Measurements from ENCODE around the gene RAB3D. TPM values are rescaled to one million over a fixed set of nuclear protein-coding genes. Genes with fewer than 3 reads are reported as not detected.
"Not testable (repeated sequence)": the region's sequence is repeated elsewhere in the genome, so short reads cannot be mapped to it uniquely, and the experiment has no call there.

The RAB3D gene
- total RNA-seq, 1 experiment from 2014 or later: 7.1 TPM

GRCh38 chr19:11382898-11383705 is 43.6 kb upstream of the RAB3D start:
- H3K27ac Mint-ChIP-seq (ENCODE audit: unreplicated experiment): peak overlapping the region; percentile 33
- no peaks in the 10 kb centered on the region for H3K27me3 Mint-ChIP-seq (ENCODE audit: unreplicated experiment)
- CTCF ChIA-PET: interaction anchor here (0.5 to 2.3 kb wide), 6 partner anchors 8 to 116 kb away, joined by 3 to 14 read pairs (median 6); partner anchors contain the start of genes ODAD3, PRKCSH and SWSAP1
- H3K9me3 Mint-ChIP-seq (ENCODE audit: low read depth, unreplicated experiment): no peaks in the 10 kb centered on the region
- BruUV-seq (replicated peaks): no TSS peak
- H3K4me3 Mint-ChIP-seq (ENCODE audit: low read depth, unreplicated experiment): peak overlapping the region; percentile 80
- H3K36me3 Mint-ChIP-seq (ENCODE audit: insufficient read depth, unreplicated experiment): peaks cover 36% of the 10 kb centered on the region
- peak; percentile 73 for DNase-seq
- intact Hi-C loops (cut with micrococcal nuclease; ENCODE audit: unreplicated experiment): loop anchor here (5.0 kb wide), 2 partner anchors 34 to 91 kb away; partner anchors contain the start of gene RGL3
- H3K4me1 Mint-ChIP-seq (ENCODE audit: low read depth, unreplicated experiment): peaks cover 21% of the 10 kb centered on the region
- peak; percentile 67 for TF ChIP-seq CTCF (IDR thresholded peaks at IDR 0.05; ENCODE audit: unreplicated experiment)

DNA sequence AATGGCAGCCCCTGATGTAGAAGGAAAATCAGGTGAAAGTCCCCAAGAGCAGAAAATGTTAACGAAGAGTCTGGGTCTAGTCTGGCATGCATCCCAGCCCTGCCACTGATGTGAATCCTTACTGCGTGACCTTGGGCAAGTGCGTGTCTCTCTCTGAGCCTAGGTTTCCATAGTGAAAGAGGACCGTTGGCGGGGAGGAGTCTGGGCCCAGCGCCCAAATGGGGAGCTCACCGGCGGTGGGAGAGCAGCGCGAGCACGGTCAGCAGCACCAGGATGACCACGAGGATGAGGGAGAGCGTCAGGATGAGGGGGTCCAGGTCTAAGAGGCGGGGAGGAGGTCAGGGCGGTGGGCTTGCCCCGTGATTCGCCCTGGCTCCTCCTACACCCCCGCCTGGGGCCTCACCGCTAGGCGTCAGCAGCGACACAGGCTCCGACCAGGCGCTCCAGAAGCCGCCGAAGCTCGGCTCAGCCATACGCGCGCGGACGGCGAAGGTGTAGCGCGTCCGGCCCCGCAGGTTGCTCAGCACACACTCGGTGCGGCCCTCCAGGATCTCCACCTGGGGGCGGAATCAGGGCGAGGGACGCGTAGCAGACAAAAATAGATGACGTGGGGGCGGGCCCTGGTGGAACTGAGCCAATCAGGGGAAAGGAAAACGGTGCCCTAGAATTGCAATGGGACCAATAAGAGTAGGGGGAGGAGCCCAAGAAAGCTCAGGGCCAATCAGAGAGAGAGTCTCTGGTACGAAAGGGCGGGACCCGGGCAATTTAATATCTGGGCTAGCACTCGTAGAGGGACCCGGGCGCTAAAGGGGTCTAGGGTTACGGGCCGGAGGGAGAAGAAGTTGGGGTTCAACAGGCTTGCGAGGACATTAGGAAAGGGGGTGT is 41.4 kb upstream of the RAB3D start:
- peaks cover 41% of the 10 kb centered on the region for H3K36me3 Mint-ChIP-seq (ENCODE audit: insufficient read depth, unreplicated experiment)
- peak; percentile 33 for TF ChIP-seq CTCF (IDR thresholded peaks at IDR 0.05; ENCODE audit: unreplicated experiment)
- intact Hi-C loops (cut with micrococcal nuclease; ENCODE audit: unreplicated experiment): loop anchor here (5.0 kb wide), 2 partner anchors 36 to 89 kb away; partner anchors contain the start of gene RGL3
- CTCF ChIA-PET: interaction anchor here (0.6 to 1.8 kb wide), 12 partner anchors 19 to 238 kb away, joined by 3 to 15 read pairs (median 4); partner anchors contain the start of genes CCDC159, ECSIT, KANK2 and ODAD3
- H3K27ac Mint-ChIP-seq (ENCODE audit: unreplicated experiment): peak overlapping the region; percentile 90
- H3K4me3 Mint-ChIP-seq (ENCODE audit: low read depth, unreplicated experiment): peak overlapping the region; percentile 80
- peaks cover 29% of the 10 kb centered on the region for H3K4me1 Mint-ChIP-seq (ENCODE audit: low read depth, unreplicated experiment)
- peak; percentile 95 for DNase-seq
- H3K9me3 Mint-ChIP-seq (ENCODE audit: low read depth, unreplicated experiment): no peaks in the 10 kb centered on the region
- BruUV-seq (replicated peaks): no TSS peak
- no peaks in the 10 kb centered on the region for H3K27me3 Mint-ChIP-seq (ENCODE audit: unreplicated experiment)

DNA sequence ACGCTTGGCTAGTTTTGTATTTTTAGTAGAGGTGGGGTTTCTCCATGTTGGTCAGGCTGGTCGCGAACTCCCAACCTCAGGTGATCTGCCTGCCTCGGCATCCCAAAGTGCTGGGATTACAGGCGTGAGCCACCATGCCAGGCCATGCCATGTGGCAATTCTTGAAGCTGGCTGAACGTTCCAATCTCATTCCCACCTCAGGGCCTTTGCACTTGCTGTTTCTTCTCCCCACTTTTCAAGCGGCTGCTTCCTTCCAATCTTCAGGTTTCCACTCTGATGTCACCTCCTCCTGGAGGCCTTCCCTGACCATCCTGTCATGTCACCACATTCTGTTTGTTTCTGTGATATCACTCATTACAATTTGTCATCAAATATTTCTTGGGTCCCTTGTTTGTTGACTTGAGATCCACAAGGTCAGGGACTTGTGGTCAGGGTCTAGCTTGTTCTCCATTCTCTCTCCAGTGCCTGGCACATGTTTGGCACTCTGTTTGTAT is 40.4 kb upstream of the RAB3D start:
- H3K27ac Mint-ChIP-seq (ENCODE audit: unreplicated experiment): no peak overlapping the region
- peaks cover 29% of the 10 kb centered on the region for H3K4me1 Mint-ChIP-seq (ENCODE audit: low read depth, unreplicated experiment)
- H3K4me3 Mint-ChIP-seq (ENCODE audit: low read depth, unreplicated experiment): peak overlapping the region; percentile 80
- CTCF ChIA-PET: no interaction called here
- H3K27me3 Mint-ChIP-seq (ENCODE audit: unreplicated experiment): no peaks in the 10 kb centered on the region
- DNase-seq: no peak
- peaks cover 41% of the 10 kb centered on the region for H3K36me3 Mint-ChIP-seq (ENCODE audit: insufficient read depth, unreplicated experiment)
- intact Hi-C loops (cut with micrococcal nuclease; ENCODE audit: unreplicated experiment): loop anchor here (5.0 to 10.0 kb wide), 3 partner anchors 37 to 88 kb away; partner anchors contain the start of gene RGL3
- TF ChIP-seq CTCF (IDR thresholded peaks at IDR 0.05; ENCODE audit: unreplicated experiment): no peak
- H3K9me3 Mint-ChIP-seq (ENCODE audit: low read depth, unreplicated experiment): no peaks in the 10 kb centered on the region
- no TSS peak for BruUV-seq (replicated peaks)

GRCh38 chr19:11379269-11379845 is 39.9 kb upstream of the RAB3D start:
- intact Hi-C loops (cut with micrococcal nuclease; ENCODE audit: unreplicated experiment): loop anchor here (10.0 kb wide), 1 partner anchor 55 kb away; no protein-coding TSS in a partner anchor
- H3K4me1 Mint-ChIP-seq (ENCODE audit: low read depth, unreplicated experiment): peaks cover 29% of the 10 kb centered on the region
- DNase-seq; H3K4me3 Mint-ChIP-seq (ENCODE audit: low read depth, unreplicated experiment); H3K27me3 Mint-ChIP-seq (ENCODE audit: unreplicated experiment); H3K27ac Mint-ChIP-seq (ENCODE audit: unreplicated experiment); BruUV-seq (replicated peaks); CTCF ChIA-PET; H3K9me3 Mint-ChIP-seq (ENCODE audit: low read depth, unreplicated experiment): not testable (repeated sequence)
- H3K36me3 Mint-ChIP-seq (ENCODE audit: insufficient read depth, unreplicated experiment): peaks cover 41% of the 10 kb centered on the region

Data from Calu3 (cell line).